MM.1S (cell line): ENCODE data around the gene ATMIN.

Source experiments
- DNase-seq: peaks from one replicate; pipeline ENCODE4 v3.0.0-alpha.2; 2015
- H2AFZ ChIP-seq: fragments of 300-600 bp; sonication (generic); 2 replicates; pipeline ENCODE4 v1.6.0; 2016; ENCODE audit warnings: antibody characterized with exemption, low read length
- H3F3A ChIP-seq: fragments of 300-600 bp; sonication (generic); 2 replicates; pipeline ENCODE4 v1.6.1; 2016; ENCODE audit warnings: mild to moderate bottlenecking, antibody characterized with exemption, low read length, moderate library complexity, mixed read lengths; ENCODE audit not compliant: insufficient read depth
- H3K27ac ChIP-seq: fragments of 300-600 bp; sonication (generic); 2 replicates; pipeline ENCODE4 v1.5.1; 2016; ENCODE audit warnings: mild to moderate bottlenecking, low read length
- H3K27me3 ChIP-seq: fragments of 300-600 bp; sonication (generic); replicated peaks from 2 replicates; pipeline ENCODE4 v1.6.0; 2016; ENCODE audit warnings: low read length; ENCODE audit not compliant: insufficient read depth
- H3K36me3 ChIP-seq: fragments of 300-600 bp; sonication (generic); replicated peaks from 2 replicates; pipeline ENCODE4 v1.6.1; 2016; ENCODE audit warnings: mild to moderate bottlenecking, low read length, mixed read lengths; ENCODE audit not compliant: insufficient read depth
- H3K4me1 ChIP-seq: fragments of 300-600 bp; sonication (generic); 2 replicates; pipeline ENCODE4 v1.6.1; 2016; ENCODE audit warnings: low read length, mixed read lengths
- H3K4me2 ChIP-seq: fragments of 300-600 bp; sonication (generic); 2 replicates; pipeline ENCODE4 v1.6.0; 2016; ENCODE audit warnings: low read depth, low read length
- H3K4me3 ChIP-seq: fragments of 300-600 bp; sonication (generic); 2 replicates; pipeline ENCODE4 v1.5.1; 2016; ENCODE audit warnings: low read length, mixed read lengths
- H3K79me2 ChIP-seq: fragments of 300-600 bp; sonication (generic); 2 replicates; pipeline ENCODE4 v1.6.1; 2016; ENCODE audit warnings: mixed run types, low read length, mixed read lengths
- H3K9ac ChIP-seq: fragments of 300-600 bp; sonication (generic); 2 replicates; pipeline ENCODE4 v1.6.1; 2016; ENCODE audit warnings: low read length, mixed read lengths
- H3K9me2 ChIP-seq: fragments of 300-600 bp; sonication (generic); replicated peaks from 2 replicates; pipeline ENCODE4 v1.6.1; 2016; ENCODE audit warnings: mild to moderate bottlenecking, low read length, mixed read lengths; ENCODE audit not compliant: insufficient read depth
- H3K9me3 ChIP-seq: fragments of 300-600 bp; sonication (generic); replicated peaks from 2 replicates; pipeline ENCODE4 v1.6.1; 2016; ENCODE audit warnings: mild to moderate bottlenecking, low read length, mixed read lengths; ENCODE audit not compliant: insufficient read depth
- H4K20me1 ChIP-seq: fragments of 300-600 bp; sonication (generic); 2 replicates; pipeline ENCODE4 v1.6.1; 2016; ENCODE audit warnings: mild to moderate bottlenecking, low read length, moderate library complexity, mixed read lengths; ENCODE audit not compliant: insufficient read depth
- CTCF ChIP-seq: fragments of 300-600 bp; sonication (generic); IDR thresholded peaks from 2 replicates; pipeline ENCODE4 v1.5.1; 2016; ENCODE audit warnings: antibody characterized with exemption, low read length, mixed read lengths
- EZH2 ChIP-seq: fragments of 300-600 bp; sonication (generic); optimal IDR thresholded peaks from 2 replicates; pipeline ENCODE3; 2017; ENCODE audit warnings: low read depth, mild to moderate bottlenecking, antibody characterized with exemption, low read length, mixed read lengths
- EZH2phosphoT487 ChIP-seq: fragments of 300-600 bp; sonication (generic); IDR thresholded peaks from 2 replicates; pipeline ENCODE4 v1.6.1; 2018; ENCODE audit warnings: antibody characterized with exemption, low read length

The ATMIN gene

GRCh38 chr16:81053761-81054160 lies 18.1 kb downstream of the ATMIN start:
- Histone ChIP-seq H3K79me2 (no peaks in the 10 kb centered on the region), H3K9me2 (no peaks in the 10 kb centered on the region), H3K4me1 (no peaks in the 10 kb centered on the region), H3K27me3 (no peaks in the 10 kb centered on the region), H3F3A (no peaks in the 10 kb centered on the region), H2AFZ (no peak overlapping the region), H3K9me3 (no peaks in the 10 kb centered on the region), H3K4me2 (no peak overlapping the region), H3K9ac (no peak overlapping the region), H4K20me1 (no peaks in the 10 kb centered on the region), H3K27ac (no peak overlapping the region), H3K36me3 (no peaks in the 10 kb centered on the region), H3K4me3 (no peak overlapping the region)
- TF ChIP-seq CTCF (no peak), EZH2 (no peak), EZH2phosphoT487 (no peak)
- DNase-seq, result no peak

GRCh38 chr16:81060576-81061306 lies 25.1 kb downstream of the ATMIN start:
- H3K27me3 ChIP-seq, result no peaks in the 10 kb centered on the region

GRCh38 chr16:81061307-81061640 lies 25.6 kb downstream of the ATMIN start:
- Histone ChIP-seq H3K9me3 (no peaks in the 10 kb centered on the region), H3F3A (no peaks in the 10 kb centered on the region), H4K20me1 (no peaks in the 10 kb centered on the region), H3K79me2 (no peaks in the 10 kb centered on the region), H3K27me3 (no peaks in the 10 kb centered on the region), H3K4me1 (no peaks in the 10 kb centered on the region), H3K4me2 (no peak overlapping the region), H3K27ac (no peak overlapping the region), H3K9ac (no peak overlapping the region), H3K4me3 (no peak overlapping the region), H2AFZ (no peak overlapping the region), H3K36me3 (no peaks in the 10 kb centered on the region), H3K9me2 (no peaks in the 10 kb centered on the region)
- TF ChIP-seq CTCF, result no peak
- no peak for DNase-seq

More at GRCh38 chr16:81060576-81061306, 25.1 kb downstream of the ATMIN start:
- Histone ChIP-seq H3F3A (no peaks in the 10 kb centered on the region), H3K27ac (no peak overlapping the region), H3K36me3 (no peaks in the 10 kb centered on the region), H3K4me1 (no peaks in the 10 kb centered on the region), H3K79me2 (no peaks in the 10 kb centered on the region), H3K9me3 (no peaks in the 10 kb centered on the region), H4K20me1 (no peaks in the 10 kb centered on the region), H3K4me2 (no peak overlapping the region), H2AFZ (no peak overlapping the region), H3K9me2 (no peaks in the 10 kb centered on the region), H3K9ac (no peak overlapping the region), H3K4me3 (no peak overlapping the region)
- TF ChIP-seq EZH2, result no peak
- TF ChIP-seq EZH2phosphoT487, result no peak
- no peak for TF ChIP-seq CTCF
- no peak for DNase-seq
